HG03108 (cell line): ENCODE data around the gene CENPVL1.
"Not testable (repeated sequence)": the region's sequence is repeated elsewhere in the genome, so short reads cannot be mapped to it uniquely, and the experiment has no call there.

Source experiments
- ATAC-seq: cut with Tn5 transposase; IDR thresholded peaks from one replicate; pipeline ENCODE4 v1.9.1; 2021; ENCODE audit warnings: moderate library complexity; ENCODE audit not compliant: unreplicated experiment

The CENPVL1 gene

DNA sequence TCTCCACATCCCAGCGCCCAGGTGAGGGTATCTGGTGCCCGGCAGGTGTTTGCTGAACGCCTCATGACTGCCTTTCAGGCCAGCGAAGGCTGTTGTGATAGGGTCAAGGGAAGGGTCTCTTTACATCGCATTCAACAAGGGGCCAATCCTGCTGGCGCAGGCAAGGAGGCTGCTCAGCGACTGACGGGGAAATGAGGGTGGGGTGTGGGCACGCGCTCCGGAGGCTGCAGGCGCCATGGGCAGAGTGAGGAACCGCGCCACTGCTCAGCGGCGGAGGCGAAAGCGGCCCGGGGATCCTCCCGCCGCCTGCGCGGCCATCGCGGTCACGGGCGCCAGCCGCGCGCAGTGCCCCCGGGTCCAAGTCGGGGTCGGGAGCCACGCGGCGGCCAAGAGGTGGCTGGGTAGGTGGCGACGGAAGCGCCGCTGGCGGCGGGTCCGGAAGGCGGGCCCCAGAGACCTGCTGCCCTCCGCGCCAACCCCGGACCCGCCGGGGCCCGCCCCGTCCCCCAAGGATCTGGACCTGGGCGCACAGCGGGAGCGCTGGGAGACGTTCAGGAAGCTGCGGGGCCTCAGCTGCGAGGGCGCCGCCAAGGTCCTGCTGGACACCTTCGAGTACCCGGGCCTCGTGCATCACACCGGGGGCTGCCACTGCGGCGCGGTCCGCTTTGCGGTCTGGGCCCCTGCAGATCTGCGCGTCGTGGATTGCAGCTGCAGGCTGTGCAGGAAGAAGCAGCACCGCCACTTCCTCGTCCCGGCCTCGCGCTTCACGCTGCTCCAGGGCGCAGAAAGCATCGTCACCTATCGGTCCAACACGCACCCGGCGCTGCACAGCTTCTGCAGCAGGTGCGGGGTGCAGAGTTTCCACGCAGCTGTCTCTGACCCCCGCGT is at the start of gene CENPVL1:
CENPVL1 (plus strand) TSS at position 236 of the 888 bp plus-strand sequence; CDS start at position 236, 0 bp downstream.
- ATAC-seq = not testable (repeated sequence)

DNA sequence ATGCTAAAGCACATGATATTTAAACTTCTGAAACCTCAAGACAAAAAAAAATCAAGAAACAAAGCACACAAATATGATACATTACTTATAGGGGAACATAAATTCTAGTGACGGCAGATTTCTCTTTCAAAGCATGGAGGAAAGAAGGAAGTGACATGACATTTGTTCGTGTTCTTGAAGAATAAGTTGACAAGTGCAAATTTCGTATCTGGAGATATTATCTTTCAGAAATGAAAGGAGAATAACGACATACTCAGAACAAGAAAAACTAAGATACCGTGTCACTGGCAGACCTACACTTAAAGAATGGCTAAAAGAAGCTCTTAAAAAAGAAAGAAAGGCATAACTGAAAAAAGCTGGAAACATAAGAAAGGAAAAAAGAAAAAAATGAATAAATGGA is 44.3 kb upstream of the CENPVL1 start:
- no peak for ATAC-seq

DNA sequence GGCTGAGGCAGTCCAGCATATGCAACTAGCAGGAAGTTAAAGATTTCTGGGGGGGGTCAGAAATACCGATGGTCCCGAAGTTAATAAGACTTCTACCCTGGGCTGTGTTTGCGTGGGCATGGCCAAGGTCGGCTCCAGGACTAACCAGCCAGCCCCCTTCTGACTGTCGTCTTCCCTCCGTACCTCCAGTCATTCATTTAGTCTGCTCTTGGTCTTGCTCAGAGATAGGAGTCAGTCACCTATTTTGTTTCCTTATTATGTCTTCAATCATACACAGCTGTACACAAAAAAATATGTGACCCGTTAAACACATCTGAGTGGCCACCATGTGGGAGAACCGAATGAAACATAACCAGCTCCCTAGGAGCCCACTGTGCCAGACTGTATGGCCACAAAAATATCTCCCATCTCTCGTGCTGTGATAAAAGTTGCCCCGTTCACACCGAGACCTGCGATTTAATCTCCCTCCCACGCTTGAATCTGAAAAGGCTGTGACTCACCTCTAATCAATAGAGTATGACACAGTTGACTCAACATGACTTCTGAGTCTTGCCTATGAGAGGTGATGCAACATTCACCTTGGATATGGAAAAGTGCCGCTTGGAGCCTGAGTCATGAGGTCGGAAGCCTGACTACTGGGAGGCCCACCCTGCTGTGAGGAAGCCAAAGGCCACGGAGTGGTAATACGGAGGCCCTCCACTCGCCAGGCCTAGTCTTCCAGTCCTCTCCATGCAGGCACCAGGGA is 30.5 kb upstream of the CENPVL1 start:
- not testable (repeated sequence) for ATAC-seq

DNA sequence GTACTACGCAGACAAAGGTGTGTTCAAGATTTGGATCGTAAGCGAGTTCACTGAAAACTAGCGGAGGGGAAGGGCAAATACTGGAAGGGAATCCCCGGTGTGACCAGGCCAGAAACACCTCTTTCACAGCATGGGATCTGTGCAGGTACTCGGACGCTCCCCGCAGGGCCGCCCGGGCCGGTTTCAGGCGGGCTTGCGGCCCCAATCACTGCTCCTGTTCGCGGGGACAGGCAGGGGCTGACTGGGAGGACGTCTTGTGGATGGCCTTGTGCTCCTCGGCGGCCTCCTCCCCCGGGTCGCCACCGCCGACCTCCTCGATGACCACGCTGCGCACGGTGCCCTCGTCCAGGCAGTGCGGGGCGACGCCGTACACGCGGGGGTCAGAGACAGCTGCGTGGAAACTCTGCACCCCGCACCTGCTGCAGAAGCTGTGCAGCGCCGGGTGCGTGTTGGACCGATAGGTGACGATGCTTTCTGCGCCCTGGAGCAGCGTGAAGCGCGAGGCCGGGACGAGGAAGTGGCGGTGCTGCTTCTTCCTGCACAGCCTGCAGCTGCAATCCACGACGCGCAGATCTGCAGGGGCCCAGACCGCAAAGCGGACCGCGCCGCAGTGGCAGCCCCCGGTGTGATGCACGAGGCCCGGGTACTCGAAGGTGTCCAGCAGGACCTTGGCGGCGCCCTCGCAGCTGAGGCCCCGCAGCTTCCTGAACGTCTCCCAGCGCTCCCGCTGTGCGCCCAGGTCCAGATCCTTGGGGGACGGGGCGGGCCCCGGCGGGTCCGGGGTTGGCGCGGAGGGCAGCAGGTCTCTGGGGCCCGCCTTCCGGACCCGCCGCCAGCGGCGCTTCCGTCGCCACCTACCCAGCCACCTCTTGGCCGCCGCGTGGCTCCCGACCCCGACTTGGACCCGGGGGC is 28.2 kb upstream of the CENPVL1 start:
- not testable (repeated sequence) for ATAC-seq

DNA sequence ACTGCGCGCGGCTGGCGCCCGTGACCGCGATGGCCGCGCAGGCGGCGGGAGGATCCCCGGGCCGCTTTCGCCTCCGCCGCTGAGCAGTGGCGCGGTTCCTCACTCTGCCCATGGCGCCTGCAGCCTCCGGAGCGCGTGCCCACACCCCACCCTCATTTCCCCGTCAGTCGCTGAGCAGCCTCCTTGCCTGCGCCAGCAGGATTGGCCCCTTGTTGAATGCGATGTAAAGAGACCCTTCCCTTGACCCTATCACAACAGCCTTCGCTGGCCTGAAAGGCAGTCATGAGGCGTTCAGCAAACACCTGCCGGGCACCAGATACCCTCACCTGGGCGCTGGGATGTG is 27.6 kb upstream of the CENPVL1 start, which contains the start of gene CENPVL2:
CENPVL2 (minus strand) TSS at position 112 of the 343 bp plus-strand sequence; CDS start at position 112, 0 bp downstream.
- not testable (repeated sequence) for ATAC-seq

DNA sequence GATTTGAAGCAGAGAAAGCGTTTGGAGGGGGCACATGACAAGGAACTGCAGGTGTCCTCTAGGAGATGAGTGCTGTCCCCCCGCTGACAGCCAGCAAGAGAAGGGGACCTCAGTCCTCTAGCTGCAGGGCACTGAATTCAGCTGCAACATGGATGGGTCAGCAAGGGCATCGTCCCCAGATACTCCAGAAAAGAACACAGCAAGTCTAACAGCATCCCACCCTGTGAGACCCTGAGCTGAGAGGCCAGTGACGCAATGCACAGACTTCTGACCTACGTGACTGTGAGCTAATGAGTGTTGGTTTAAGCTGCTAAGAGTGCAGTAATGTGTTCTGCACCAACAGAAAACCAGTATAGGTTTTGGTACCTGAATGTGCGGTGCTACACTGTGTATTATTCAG is 16.1 kb upstream of the CENPVL1 start:
- ATAC-seq = no peak

DNA sequence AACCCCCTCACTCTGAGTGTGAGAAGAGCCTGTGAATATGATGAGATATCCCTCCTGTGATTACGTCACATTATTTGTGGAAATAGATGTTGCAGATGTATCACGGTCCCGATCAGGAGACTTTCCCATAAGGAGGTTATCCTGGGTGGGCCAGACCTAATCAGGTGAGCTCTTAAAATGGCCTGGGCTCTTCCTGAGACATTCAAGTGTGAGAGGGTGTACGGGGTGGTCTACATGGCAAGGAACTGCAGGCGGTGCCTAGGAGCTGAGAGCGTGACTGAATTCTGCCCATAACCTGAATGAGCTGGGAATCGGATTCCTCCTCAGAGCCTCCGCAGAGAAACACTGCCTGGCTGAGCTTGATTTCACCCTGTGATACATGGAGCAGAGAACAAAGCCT is 12.9 kb upstream of the CENPVL1 start:
- no peak for ATAC-seq

DNA sequence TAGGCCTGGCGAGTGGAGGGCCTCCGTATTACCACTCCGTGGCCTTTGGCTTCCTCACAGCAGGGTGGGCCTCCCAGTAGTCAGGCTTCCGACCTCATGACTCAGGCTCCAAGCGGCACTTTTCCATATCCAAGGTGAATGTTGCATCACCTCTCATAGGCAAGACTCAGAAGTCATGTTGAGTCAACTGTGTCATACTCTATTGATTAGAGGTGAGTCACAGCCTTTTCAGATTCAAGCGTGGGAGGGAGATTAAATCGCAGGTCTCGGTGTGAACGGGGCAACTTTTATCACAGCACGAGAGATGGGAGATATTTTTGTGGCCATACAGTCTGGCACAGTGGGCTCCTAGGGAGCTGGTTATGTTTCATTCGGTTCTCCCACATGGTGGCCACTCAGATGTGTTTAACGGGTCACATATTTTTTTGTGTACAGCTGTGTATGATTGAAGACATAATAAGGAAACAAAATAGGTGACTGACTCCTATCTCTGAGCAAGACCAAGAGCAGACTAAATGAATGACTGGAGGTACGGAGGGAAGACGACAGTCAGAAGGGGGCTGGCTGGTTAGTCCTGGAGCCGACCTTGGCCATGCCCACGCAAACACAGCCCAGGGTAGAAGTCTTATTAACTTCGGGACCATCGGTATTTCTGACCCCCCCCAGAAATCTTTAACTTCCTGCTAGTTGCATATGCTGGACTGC is 2.8 kb downstream of the CENPVL1 start:
- ATAC-seq = not testable (repeated sequence)

DNA sequence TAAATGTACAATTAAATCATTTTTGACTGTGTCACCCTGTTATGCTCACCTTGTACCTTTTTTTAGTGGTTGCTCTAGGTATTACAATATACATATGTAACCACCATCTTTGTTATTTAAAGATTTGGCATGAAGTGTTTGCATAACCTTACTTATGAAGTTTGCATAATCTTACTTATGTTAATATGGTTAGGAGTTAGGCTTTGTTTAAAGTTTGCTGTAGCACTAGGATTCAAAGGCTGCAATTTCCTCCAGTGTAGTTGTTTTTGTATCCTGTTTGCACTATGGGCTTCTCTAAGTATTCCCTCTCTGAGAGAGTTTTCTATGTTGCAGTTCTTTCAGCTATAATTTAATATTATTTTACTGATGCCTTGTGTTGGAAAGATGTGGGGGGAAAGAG is 17.9 kb downstream of the CENPVL1 start:
- no peak for ATAC-seq

DNA sequence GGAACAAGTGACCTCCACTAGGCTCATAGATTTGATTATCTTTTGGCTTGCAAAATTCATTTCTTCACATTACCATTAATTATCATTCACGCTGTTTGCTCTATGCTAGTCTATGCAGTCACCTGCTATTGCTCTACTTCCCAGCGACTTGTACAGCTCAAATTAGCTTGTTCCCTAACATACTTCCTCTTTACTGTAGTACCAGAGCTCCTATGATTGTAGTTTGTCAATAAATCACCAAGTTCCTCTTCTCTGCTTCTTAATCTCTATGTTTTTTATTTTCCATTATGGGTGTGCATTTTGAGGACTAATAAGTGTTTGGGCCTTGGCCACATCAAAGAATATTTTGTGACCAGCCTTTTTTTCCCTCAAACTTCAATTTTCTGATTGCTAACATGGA is 26.8 kb downstream of the CENPVL1 start:
- ATAC-seq = no peak

DNA sequence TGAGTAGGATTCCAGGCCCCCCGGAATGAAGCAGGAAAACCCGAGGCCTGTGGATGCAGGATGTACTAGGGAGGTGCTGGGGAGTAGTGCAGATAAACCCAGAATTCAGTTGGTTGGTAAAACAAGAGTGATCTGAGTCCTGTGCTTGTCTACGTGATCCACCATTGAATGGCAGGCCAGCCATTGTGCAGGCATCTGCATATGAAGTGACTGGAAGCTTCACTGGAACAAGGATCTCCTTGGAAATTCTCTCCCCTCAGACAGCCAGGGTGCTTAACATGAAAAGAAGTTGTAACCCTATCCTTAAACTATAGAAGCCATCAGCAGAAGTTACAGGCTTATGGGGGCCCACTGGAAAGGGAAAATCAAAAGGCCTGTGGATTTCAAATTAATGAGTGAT is 32.3 kb downstream of the CENPVL1 start:
- no peak for ATAC-seq

DNA sequence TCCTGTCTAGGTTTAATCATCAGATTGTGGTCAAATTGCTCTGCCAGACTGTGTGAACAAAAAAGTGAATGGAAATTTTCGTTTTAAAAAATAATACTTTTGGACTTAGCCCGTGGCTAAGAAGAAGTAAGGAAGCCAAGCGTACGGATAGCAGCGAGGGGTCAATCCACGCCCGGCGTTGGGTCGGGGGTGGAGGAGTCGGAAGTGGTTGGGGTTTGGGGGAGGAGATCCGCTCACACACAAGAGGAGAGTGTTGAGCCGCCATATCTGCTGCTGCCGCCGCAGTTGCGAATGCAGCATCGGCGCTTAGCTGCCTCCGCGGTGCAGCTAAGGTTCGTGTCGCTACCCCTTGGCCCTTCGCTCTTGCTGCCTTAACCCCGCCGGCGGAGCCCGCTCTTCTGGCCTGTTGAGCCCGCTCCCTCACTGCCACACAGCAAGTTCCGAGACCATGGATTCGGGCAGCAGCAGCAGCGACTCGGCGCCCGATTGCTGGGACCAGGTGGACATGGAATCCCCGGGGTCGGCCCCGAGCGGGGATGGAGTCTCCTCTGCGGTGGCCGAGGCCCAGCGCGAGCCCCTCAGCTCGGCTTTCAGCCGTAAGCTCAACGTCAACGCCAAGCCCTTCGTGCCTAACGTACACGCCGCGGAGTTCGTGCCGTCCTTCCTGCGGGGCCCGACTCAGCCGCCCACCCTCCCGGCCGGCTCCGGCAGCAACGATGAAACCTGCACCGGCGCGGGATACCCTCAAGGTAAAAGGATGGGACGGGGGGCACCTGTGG is 33.1 kb downstream of the CENPVL1 start, which contains the start of gene GSPT2:
GSPT2 (plus strand) TSS at position 264 of the 779 bp plus-strand sequence; CDS start at position 449, 185 bp downstream.
- peak; percentile 91 for ATAC-seq

DNA sequence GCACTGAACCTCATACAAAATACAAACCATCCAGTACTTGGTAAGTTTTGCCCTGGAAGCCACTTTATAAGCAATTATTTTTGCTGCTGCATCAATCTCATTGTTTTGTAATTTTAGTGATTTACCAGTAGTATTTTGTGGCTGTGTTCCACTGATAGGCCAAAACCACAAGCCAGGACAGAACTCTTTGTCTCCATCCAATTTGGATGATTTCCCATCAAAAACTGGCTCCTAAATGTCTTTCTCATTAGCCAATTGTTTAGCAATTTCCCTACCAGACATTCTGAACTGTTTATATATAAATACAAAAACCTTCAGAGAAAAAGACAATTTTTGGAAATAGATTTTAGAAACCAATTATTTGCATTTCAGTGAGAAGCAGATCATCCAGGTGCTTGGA is 37.4 kb downstream of the CENPVL1 start:
- no peak for ATAC-seq

DNA sequence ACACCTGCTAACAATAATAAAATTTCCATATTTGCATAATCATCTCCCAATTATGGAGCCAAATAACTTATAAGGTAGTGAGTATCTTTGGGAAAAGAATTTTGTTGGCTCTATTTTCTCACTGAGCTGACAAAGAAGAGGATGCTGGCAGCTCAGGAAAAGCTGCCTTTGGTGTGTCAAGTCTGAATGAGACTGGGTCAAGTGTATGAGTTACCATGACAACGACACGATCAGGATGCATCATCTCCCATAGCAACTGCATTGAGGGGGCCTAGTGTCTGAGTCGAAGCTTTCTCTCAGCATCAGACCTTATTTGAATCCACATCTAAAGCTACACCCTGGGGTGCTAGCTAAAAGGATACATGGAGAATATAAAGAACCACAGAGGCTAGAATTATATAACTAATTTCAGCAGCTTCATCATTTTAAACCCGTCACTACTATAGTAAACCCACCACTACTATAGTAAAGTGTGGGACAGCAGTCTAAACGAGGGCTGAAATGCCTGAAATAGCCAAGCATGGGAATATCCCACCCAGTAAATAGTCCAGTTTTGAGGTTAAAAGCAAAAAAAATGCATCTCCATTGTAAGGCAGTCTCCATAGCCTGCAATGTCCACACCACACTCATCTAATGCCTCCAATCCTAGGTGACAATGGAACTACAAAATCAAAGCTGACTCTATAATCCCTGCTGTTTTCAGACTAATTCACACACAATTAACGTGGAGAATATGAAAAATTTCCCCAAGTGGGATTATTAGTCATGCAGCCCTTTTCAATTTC is 48.9 kb downstream of the CENPVL1 start:
- no peak for ATAC-seq

DNA sequence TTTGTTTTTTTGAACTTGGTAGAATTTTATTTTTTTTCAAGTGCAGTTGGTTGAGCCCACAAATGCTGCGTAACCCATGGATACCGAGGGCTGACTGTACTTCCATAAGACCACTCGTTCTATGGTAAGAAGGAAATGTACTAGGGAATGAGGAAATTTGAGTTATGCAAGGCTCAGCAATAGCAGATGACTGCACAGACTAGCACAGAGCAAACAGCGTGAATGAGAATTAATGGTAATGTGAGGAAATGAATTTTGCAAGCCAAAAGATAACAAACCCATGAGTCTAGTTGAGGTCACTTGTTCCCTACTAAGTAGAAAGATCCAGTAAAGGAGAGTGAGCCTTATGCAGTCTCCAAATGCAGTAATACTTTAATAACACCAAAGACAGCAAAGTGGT is 50.3 kb downstream of the CENPVL1 start:
- ATAC-seq = no peak
